Measurements from ENCODE around the gene VGF.
"Not testable (repeated sequence)": the region's sequence is repeated elsewhere in the genome, so short reads cannot be mapped to it uniquely, and the experiment has no call there.

Gene VGF

GRCh38 chr7:101114492-101114891 is 50.9 kb downstream of the VGF start:
- no peak overlapping the region for H3K4me3 ChIP-seq (ENCODE audit: low read length)
- TF ChIP-seq ZNF274 (IDR thresholded peaks at IDR 0.05; ENCODE audit: low read depth, low read length), result no peak

- no peak for TF ChIP-seq ZNF274 (IDR thresholded peaks at IDR 0.05; ENCODE audit: low read depth, low read length)
These were observed 51.5 kb downstream of the VGF start for GRCh38 chr7:101113836-101114235.

DNA sequence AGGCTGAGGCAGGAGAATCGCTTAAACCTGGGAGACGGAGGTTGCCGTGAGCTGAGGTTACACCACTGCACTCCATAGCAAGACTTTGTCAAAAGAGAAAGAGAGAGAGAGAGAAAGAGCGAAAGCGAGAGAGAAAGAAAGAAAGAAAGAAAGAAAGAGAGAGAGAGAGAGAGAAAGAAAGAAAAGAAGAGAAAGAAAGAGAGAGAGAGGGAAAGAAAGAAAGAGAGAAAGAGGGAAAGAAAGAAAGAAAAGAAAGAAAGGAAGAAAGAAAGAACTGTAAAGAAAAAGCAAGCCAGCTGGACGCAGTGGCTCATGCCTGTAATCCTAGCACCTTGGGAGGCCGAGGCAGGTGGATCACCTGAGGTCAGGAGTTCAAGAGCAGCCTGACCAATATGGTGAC is 52.2 kb downstream of the VGF start:
- not testable (repeated sequence) for H3K4me3 ChIP-seq (ENCODE audit: low read length)

More at GRCh38 chr7:101113836-101114235, 51.5 kb downstream of the VGF start:
- no peak overlapping the region for H3K4me3 ChIP-seq (ENCODE audit: low read length)
